Activated B cell treated with CpG ODN at 0.5 μM for 24 hours (primary cell): Measurements from ENCODE around the gene MUC20. TPM values are rescaled to one million over a fixed set of nuclear protein-coding genes. Genes with fewer than 3 reads are reported as not detected.
"Not testable (repeated sequence)": the region's sequence is repeated elsewhere in the genome, so short reads cannot be mapped to it uniquely, and the experiment has no call there.

Source experiments
- ATAC-seq: fragments of 200-7000 bp; cut with Tn5 transposase; one replicate; pipeline ENCODE4 v1.10.0; 2021; ENCODE audit warnings: low read depth, mild to moderate bottlenecking, moderate library complexity
- CTCF ChIA-PET: fragments of 350-600 bp; sonication (Branson Sonifier 250); formaldehyde crosslinking; loops from one replicate; lab custom pipeline; 2021; ENCODE audit warnings: antibody characterized with exemption; lab: Charles Lee
- POLR2A ChIA-PET: fragments of 350-600 bp; sonication (Branson Sonifier 250); formaldehyde crosslinking; loops from one replicate; lab custom pipeline; 2021; ENCODE audit warnings: antibody characterized with exemption; lab: Charles Lee
- DNase-seq: peaks from one replicate; pipeline ENCODE4 v3.0.0; 2022
- H3K27ac Mint-ChIP-seq: one replicate; pipeline ENCODE4 v1.8.0; 2020; ENCODE audit warnings: mixed read lengths
- H3K27me3 Mint-ChIP-seq: one replicate; pipeline ENCODE4 v1.8.0; 2021; ENCODE audit warnings: mixed read lengths
- H3K36me3 Mint-ChIP-seq: one replicate; pipeline ENCODE4 v1.8.0; 2021; ENCODE audit warnings: low read depth, mixed read lengths
- H3K4me1 Mint-ChIP-seq: one replicate; pipeline ENCODE4 v1.8.0; 2021; ENCODE audit warnings: mixed read lengths
- H3K4me3 Mint-ChIP-seq: one replicate; pipeline ENCODE4 v1.8.0; 2020; ENCODE audit warnings: mild to moderate bottlenecking, mixed read lengths
- H3K9me3 Mint-ChIP-seq: one replicate; pipeline ENCODE4 v1.8.0; 2020; ENCODE audit warnings: mixed read lengths
- intact Hi-C: fragments of 100-400 bp; cut with micrococcal nuclease; formaldehyde crosslinking; loops from one replicate; pipeline ENCODE4 v1.15.1; 2024
- total RNA-seq: library from RNA; stranded (reverse); gene quantifications from 2 replicates; pipeline ENCODE4 v1.2.3, GENCODE V29; 2022

The MUC20 gene, protein sequence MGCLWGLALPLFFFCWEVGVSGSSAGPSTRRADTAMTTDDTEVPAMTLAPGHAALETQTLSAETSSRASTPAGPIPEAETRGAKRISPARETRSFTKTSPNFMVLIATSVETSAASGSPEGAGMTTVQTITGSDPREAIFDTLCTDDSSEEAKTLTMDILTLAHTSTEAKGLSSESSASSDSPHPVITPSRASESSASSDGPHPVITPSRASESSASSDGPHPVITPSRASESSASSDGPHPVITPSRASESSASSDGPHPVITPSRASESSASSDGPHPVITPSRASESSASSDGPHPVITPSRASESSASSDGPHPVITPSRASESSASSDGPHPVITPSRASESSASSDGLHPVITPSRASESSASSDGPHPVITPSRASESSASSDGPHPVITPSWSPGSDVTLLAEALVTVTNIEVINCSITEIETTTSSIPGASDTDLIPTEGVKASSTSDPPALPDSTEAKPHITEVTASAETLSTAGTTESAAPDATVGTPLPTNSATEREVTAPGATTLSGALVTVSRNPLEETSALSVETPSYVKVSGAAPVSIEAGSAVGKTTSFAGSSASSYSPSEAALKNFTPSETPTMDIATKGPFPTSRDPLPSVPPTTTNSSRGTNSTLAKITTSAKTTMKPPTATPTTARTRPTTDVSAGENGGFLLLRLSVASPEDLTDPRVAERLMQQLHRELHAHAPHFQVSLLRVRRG
- total RNA-seq: 4.1 and 4.6 TPM in 2 replicates

DNA sequence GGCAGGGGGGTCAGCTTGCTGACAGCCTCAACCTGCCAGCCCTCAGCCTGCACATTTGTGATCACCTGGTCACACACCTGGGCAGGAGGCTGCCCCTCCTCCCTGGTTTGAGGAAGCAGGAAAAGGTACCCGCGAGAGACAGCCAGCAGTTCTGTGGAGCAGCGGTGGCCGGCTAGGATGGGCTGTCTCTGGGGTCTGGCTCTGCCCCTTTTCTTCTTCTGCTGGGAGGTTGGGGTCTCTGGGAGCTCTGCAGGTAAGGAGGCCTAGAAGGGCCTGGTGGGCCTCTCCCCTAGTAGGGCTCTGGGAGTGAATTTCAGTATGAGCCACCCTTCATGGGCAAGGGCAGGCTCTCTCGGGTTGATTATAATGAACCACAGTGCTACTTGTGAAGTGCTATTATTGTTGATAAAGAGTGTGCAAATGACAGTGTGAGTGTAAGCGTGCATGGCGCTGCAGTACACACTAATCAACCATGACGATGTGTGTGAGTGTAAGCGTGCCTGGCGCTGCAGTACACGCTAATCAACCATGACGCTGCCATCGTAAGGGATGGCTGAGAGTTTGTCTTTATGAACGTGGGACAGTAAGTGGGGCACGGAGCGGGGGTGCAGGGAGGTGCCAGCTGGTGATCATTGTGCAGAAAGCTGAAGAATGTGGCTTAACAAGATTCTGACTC, at the start of gene MUC20:
TSS of gene MUC20 (plus strand) at position 148 of the 676 bp plus-strand sequence. CDS start at position 178, 30 bp downstream.
- H3K27ac Mint-ChIP-seq, ATAC-seq, DNase-seq, H3K36me3 Mint-ChIP-seq, H3K9me3 Mint-ChIP-seq, CTCF ChIA-PET, H3K4me1 Mint-ChIP-seq, H3K27me3 Mint-ChIP-seq, H3K4me3 Mint-ChIP-seq: not testable (repeated sequence)
- intact Hi-C loops: loop anchor here (2.0 kb wide), 1 partner anchor 106 kb away; no protein-coding TSS in a partner anchor
- POLR2A ChIA-PET: interaction anchor here (0.7 kb wide), 1 partner anchor 22 kb away, joined by 3 read pairs; no protein-coding TSS in a partner anchor

DNA sequence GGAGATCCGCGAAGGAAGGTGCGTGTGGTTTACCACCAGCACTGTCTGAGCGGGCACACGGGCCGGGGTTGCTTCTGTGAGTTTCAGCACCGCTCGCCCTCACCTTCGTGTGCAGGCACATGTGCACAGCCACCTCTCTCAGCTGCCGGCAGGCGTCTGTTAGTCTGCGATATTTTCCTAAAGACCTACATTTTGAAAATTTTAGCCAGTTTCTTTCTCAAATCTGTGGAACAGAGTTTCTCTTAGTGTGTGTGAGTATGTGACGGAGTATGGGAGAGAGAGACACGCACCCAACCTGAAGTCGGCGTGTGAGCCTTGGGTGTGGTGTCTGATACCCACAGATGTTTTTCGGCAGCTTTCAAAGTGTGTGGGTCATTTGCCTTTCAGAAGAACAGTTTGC, 49.5 kb upstream of the MUC20 start:
- DNase-seq, H3K4me1 Mint-ChIP-seq, POLR2A ChIA-PET, H3K9me3 Mint-ChIP-seq, CTCF ChIA-PET, H3K4me3 Mint-ChIP-seq, H3K27me3 Mint-ChIP-seq, intact Hi-C loops, H3K27ac Mint-ChIP-seq, ATAC-seq: not testable (repeated sequence)
- H3K36me3 Mint-ChIP-seq: peaks cover 59% of the 10 kb centered on the region

DNA sequence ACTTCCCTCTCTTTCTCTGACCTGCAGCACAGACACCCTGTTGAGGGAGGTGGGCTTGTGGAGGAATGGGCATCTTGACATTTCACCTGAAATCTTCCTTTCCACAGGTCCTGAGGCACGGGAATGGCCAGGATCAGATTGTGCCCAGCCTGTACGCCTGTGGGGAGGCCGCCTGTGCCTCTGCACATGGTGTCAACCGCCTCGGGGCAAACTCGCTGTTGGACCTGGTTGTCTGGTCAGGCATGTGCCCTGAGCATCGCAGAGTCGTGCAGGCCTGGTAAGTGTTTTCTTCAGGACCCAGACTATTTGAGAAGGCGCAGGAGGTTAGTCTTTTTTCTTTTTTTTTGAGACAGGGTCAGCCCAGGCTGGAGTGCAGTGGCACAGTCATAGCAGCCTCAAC, 47.1 kb upstream of the MUC20 start:
- H3K9me3 Mint-ChIP-seq, POLR2A ChIA-PET, H3K27me3 Mint-ChIP-seq, CTCF ChIA-PET, H3K27ac Mint-ChIP-seq, ATAC-seq, H3K4me3 Mint-ChIP-seq, intact Hi-C loops, DNase-seq, H3K4me1 Mint-ChIP-seq: not testable (repeated sequence)
- H3K36me3 Mint-ChIP-seq: peaks cover 66% of the 10 kb centered on the region

DNA sequence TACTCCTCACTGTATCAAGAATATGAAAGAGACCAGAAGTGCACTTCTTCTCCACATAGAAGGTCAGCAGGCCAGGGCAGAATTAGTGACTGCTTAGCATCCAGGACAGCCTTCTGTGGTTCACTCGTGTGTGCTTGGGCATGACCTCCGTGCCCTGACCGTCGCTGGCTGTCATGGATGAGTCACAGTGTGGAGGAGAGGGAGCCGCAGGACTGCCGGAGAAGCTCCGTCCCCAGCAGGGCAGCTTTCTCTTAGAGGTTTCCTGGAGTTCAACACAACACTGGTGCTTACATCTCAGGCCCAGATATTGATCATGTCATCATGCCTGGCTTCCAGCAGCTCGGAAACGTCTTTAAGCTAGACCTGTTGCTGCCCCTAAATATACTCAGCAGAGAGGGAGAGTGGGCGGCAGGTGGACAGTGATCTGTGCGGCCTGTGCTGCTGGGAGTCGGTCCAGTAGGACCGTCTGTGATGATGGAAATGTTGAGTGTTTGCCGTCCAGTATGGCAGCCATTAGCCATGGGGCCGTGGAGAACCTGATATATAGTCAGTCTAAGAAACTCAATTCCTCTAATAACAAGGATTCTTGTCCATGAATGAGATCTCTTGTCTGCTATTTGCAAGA, 42.3 kb upstream of the MUC20 start:
- CTCF ChIA-PET, intact Hi-C loops, DNase-seq, H3K4me3 Mint-ChIP-seq, POLR2A ChIA-PET, H3K27me3 Mint-ChIP-seq, H3K4me1 Mint-ChIP-seq, ATAC-seq, H3K27ac Mint-ChIP-seq, H3K9me3 Mint-ChIP-seq: not testable (repeated sequence)
- peaks cover 55% of the 10 kb centered on the region for H3K36me3 Mint-ChIP-seq

DNA sequence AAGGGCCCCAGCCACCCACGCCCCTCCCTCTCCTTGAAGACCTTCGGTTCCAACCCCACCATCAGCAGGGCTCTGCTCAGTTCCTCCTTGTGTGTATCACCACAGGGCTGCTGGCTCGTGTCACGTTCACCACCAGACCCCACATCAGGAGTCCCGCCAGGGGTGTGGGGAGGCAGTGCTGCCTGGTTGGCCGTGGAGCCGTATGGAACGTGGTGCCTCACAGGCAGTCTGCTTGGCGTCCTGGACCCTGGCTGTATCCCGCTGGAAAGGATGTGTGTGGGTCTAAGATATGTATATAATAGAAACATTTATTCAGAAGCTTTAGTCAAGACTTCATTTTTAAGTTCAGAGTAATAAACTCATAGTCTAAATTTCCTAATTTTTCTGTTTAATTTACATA, 40.1 kb upstream of the MUC20 start:
- H3K4me3 Mint-ChIP-seq, H3K27me3 Mint-ChIP-seq, intact Hi-C loops, DNase-seq, H3K9me3 Mint-ChIP-seq, H3K27ac Mint-ChIP-seq, POLR2A ChIA-PET, CTCF ChIA-PET, ATAC-seq: not testable (repeated sequence)
- H3K36me3 Mint-ChIP-seq: peaks cover 58% of the 10 kb centered on the region
- peaks cover 14% of the 10 kb centered on the region for H3K4me1 Mint-ChIP-seq

DNA sequence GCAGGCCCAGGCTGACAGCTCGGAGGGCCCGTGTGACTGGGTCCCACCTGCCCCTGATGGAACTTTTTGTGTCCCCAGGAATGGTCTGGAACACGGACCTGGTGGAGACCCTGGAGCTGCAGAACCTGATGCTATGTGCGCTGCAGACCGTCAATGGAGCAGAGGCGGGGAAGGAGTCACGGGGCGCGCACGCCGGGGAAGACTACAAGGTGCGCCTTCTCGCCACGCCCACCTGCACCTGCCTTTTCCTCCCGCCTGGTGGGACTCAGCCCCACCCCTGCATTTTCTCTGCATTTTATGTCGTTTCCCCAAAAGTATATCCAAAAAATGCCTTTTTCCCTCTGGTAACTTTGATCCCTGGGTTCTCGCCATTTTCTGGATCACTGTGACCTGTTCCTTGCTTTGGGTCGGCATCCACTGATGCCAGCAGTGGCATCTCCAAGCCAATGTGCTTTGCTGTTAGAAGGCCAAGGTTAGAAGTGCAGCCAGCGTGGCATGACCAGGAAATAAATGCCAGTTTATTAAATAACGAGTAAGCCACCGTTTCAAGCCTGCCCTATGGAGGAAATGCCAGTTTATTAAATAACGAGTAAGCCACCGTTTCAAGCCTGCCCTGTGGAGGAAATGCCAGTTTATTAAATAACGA, 39.2 kb upstream of the MUC20 start:
- H3K4me3 Mint-ChIP-seq, DNase-seq, intact Hi-C loops, ATAC-seq, H3K9me3 Mint-ChIP-seq, H3K27me3 Mint-ChIP-seq, POLR2A ChIA-PET, CTCF ChIA-PET, H3K27ac Mint-ChIP-seq: not testable (repeated sequence)
- H3K4me1 Mint-ChIP-seq: peaks cover 14% of the 10 kb centered on the region
- peaks cover 64% of the 10 kb centered on the region for H3K36me3 Mint-ChIP-seq

DNA sequence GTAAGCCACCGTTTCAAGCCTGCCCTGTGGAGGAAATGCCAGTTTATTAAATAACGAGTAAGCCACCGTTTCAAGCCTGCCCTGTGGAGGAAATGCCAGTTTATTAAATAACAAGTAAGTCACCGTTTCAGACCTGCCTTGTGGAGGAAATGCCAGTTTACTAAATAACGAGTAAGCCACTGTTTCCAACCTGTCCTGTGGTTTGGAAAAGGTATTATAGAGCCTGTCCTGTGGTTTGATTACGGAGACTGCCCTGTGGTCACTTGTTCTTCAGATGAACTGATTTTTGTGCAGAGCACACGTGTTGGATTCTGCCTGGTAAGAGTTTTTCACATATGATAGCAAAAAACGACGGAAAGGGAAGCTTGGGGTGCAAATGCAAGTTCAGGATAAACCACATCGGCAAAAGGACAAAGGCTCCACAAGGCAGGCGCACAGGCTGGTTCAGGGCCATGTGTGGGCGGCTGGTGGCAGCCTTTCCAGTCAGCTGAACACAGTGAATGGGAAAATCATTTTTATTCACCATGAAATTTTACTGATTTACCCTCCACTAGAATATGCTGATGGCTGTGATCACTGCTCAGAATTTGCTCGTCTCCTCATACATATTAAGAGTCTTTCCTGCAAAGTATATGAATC, 38.6 kb upstream of the MUC20 start:
- not testable (repeated sequence) for H3K27ac Mint-ChIP-seq
- peaks cover 62% of the 10 kb centered on the region for H3K36me3 Mint-ChIP-seq

DNA sequence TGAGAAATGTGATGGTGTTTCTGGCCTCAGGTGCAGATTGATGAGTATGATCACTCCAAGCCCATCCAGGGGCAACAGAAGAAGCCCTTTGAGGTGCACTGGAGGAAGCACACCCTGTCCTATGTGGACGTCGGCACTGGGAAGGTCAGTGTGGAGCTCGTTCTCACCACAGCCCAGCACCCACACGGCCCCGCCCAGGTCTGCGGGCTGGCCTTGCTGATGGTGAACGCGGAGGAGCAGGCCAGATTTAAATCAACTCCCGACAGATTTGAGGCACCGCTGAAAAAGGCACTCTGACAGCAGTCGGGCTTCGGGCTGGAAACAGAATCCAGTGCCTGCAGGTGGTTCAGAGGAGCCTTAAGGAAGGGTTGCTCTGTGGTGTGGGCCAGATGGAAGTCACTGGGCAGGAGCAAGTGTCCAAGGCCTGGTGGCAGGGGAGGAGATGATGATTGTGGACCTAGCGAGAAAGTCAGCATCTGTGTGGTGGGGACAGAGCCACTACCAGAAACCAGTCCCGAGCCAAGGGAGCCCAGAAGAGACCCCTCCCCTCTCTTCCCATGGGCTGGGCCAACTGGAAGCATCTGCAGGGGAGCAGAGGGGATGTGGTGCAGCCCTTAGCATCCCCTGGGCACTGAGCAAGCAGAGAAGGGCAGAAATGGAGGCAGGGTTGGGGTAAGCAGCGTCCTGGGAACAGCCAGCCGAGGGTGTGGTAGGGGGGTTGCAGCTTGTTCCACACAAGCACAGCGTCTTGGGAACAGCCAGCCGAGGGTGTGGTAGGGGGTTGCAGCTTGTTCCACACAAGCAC, 36.9 kb upstream of the MUC20 start:
- intact Hi-C loops, H3K4me3 Mint-ChIP-seq: not testable (repeated sequence)
- peak overlapping the region; percentile 25 for H3K27ac Mint-ChIP-seq

More for the DNA sequence above, 38.6 kb upstream of the MUC20 start:
- CTCF ChIA-PET, intact Hi-C loops, DNase-seq, H3K27me3 Mint-ChIP-seq, H3K9me3 Mint-ChIP-seq, ATAC-seq, H3K4me3 Mint-ChIP-seq, POLR2A ChIA-PET: not testable (repeated sequence)
- peaks cover 14% of the 10 kb centered on the region for H3K4me1 Mint-ChIP-seq

DNA sequence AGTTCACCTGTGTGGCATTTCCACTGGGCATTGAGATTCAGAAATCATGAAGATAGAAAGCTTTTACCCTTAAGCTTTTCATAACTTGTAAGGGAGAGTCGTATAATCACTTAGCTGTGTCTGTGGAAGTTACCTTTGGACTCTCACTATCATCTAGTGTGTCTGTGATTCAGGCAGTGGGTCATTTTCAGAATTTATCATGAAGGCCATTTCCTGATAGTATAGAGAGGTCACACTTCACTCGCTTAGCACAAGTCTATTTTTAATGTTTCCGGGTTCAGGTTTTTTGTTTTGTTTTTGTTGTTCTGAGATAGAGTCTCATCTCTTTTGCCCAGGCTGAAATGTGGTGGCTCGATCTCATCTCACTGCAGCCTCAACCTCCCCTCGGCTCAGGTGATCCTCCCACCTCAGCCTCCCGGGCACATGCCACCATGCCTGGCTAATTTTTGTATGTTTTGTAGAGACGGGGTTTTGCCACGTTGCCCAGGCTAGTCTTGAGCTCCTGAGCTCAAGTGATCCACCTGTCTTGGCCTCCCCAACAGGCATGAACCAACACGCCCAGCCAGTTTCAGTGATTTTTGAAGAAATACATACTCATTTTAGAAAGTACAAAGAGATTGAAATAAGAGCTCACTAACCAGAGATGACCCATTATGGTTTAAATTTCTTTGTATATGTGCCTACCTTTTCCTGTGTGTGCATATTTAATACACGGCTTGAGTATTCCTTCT, 36.1 kb upstream of the MUC20 start:
- intact Hi-C loops, POLR2A ChIA-PET, ATAC-seq, CTCF ChIA-PET, H3K9me3 Mint-ChIP-seq, H3K4me3 Mint-ChIP-seq, DNase-seq, H3K27me3 Mint-ChIP-seq: not testable (repeated sequence)
- peak overlapping the region; percentile 55 for H3K27ac Mint-ChIP-seq
- peaks cover 62% of the 10 kb centered on the region for H3K36me3 Mint-ChIP-seq
- H3K4me1 Mint-ChIP-seq: peaks cover 14% of the 10 kb centered on the region

More for the DNA sequence above, 36.9 kb upstream of the MUC20 start:
- H3K9me3 Mint-ChIP-seq, DNase-seq, ATAC-seq, H3K27me3 Mint-ChIP-seq, POLR2A ChIA-PET, CTCF ChIA-PET: not testable (repeated sequence)
- Mint-ChIP-seq H3K4me1 (peaks cover 14% of the 10 kb centered on the region), H3K36me3 (peaks cover 59% of the 10 kb centered on the region)
